Measurements from ENCODE around the gene LAMA2. TPM values are rescaled to one million over a fixed set of nuclear protein-coding genes. Genes with fewer than 3 reads are reported as not detected.

The LAMA2 gene
- total RNA-seq, 1 experiment from 2014 or later: 4.2 TPM

GRCh38 chr6:129117355-129117754, 234.4 kb downstream of the LAMA2 start:
- Mint-ChIP-seq H3K9me3 (no peaks in the 10 kb centered on the region), H3K4me1 (no peaks in the 10 kb centered on the region), H3K27me3 (ENCODE audit: low read depth) (no peaks in the 10 kb centered on the region), H3K36me3 (ENCODE audit: insufficient read depth in 1 of 3, low read depth in 3 of 3) (no peaks in the 10 kb centered on the region), H3K27ac (no peak overlapping the region), H3K4me3 (no peak overlapping the region)
- no peak for TF ChIP-seq CTCF (conservative IDR thresholded peaks at IDR 0.05)
- Histone ChIP-seq H4K91ac (ENCODE audit: insufficient read length, low read depth, low read length) (no peak overlapping the region), H2AK5ac (ENCODE audit: insufficient read length, low read length) (no peak overlapping the region), H4K20me1 (ENCODE audit: control insufficient read depth, insufficient read depth, insufficient read length) (no peaks in the 10 kb centered on the region), H3K4ac (ENCODE audit: low read depth, low read length) (no peak overlapping the region), H2BK20ac (ENCODE audit: low read depth, low read length, poor library complexity, severe bottlenecking) (no peak overlapping the region), H4K8ac (replicated peaks; ENCODE audit: insufficient read length, low read depth, low read length) (no peak overlapping the region), H3K27me3 (ENCODE audit: insufficient read depth, low read length) (no peaks in the 10 kb centered on the region), H3T11ph (ENCODE audit: low read length) (no peak overlapping the region), H2BK5ac (ENCODE audit: insufficient read length, low read length) (no peak overlapping the region), H3K4me1 (ENCODE audit: insufficient read depth, low read length) (no peaks in the 10 kb centered on the region), H2AFZ (ENCODE audit: low read length) (no peak overlapping the region), H3K56ac (ENCODE audit: insufficient read length, low read depth, low read length) (no peak overlapping the region), H3K14ac (ENCODE audit: insufficient read depth, low read length) (no peak overlapping the region), H3K9me3 (ENCODE audit: control insufficient read depth, low read depth, low read length) (no peaks in the 10 kb centered on the region), H3K27ac (ENCODE audit: insufficient read length, low read depth, low read length) (no peak overlapping the region), H3K18ac (ENCODE audit: insufficient read length, low read depth, low read length) (no peak overlapping the region), H3K79me1 (ENCODE audit: insufficient read depth, low read depth, low read length, poor library complexity, severe bottlenecking) (no peaks in the 10 kb centered on the region), H3K9ac (ENCODE audit: extremely low read depth, insufficient read length, low read length) (no peak overlapping the region), H3K23me2 (ENCODE audit: insufficient read length, low read depth, low read length, poor library complexity, severe bottlenecking) (no peaks in the 10 kb centered on the region), H3K79me2 (ENCODE audit: insufficient read depth, low read length) (no peaks in the 10 kb centered on the region), H2BK12ac (ENCODE audit: insufficient read length, low read depth, low read length) (no peak overlapping the region), H2BK120ac (ENCODE audit: low read depth, low read length, poor library complexity, severe bottlenecking) (no peak overlapping the region), H3K4me2 (ENCODE audit: insufficient read depth, insufficient read length, low read length) (no peak overlapping the region), H3K23ac (ENCODE audit: insufficient read length, low read depth, low read length) (no peak overlapping the region), H2BK15ac (ENCODE audit: low read depth, low read length) (no peak overlapping the region), H4K5ac (ENCODE audit: insufficient read length, low read depth, low read length) (no peak overlapping the region)
- no CpG with 5 or more reads among the region's 5 CpGs for WGBS (ENCODE audit: extremely low coverage, insufficient read length, low lambda C conversion rate)
- DNase-seq: no peak
